ENCODE results near the gene ZNF202.
"Not testable (repeated sequence)": the region's sequence is repeated elsewhere in the genome, so short reads cannot be mapped to it uniquely, and the experiment has no call there.

ZNF202 gene

GRCh38 chr11:123718063-123718462, 23.4 kb downstream of the ZNF202 start:
- no peak overlapping the region for H3K18ac ChIP-seq (ENCODE audit: low read length)
- H2BK12ac ChIP-seq (ENCODE audit: low read length): no peak overlapping the region
- H2BK120ac ChIP-seq (ENCODE audit: insufficient read depth, low read length, poor library complexity): no peak overlapping the region
- no peak overlapping the region for H2BK5ac ChIP-seq (ENCODE audit: low read depth, low read length, poor library complexity)
- no peaks in the 10 kb centered on the region for H3K79me2 ChIP-seq (ENCODE audit: control insufficient read depth, insufficient read depth, low read length, poor library complexity)
- no peak overlapping the region for H3K4me2 ChIP-seq (ENCODE audit: low read length)
- no peak overlapping the region for H3K4ac ChIP-seq (ENCODE audit: low read depth, low read length)
- no peak overlapping the region for H2AFZ ChIP-seq (ENCODE audit: insufficient read depth, low read length, poor library complexity)
- H3K36me3 ChIP-seq (ENCODE audit: control insufficient read depth in 1 of 2, insufficient read depth in 2 of 2, low read length in 2 of 2): no peaks in the 10 kb centered on the region
- H3K9me3 ChIP-seq (ENCODE audit: insufficient read depth, low read depth, low read length): no peaks in the 10 kb centered on the region
- no peaks in the 10 kb centered on the region for H3K79me1 ChIP-seq (ENCODE audit: low read length)
- no peak overlapping the region for H4K8ac ChIP-seq (ENCODE audit: low read depth, low read length)
- no peak overlapping the region for H3K4me3 ChIP-seq (ENCODE audit: low read depth, low read length)
- no peak overlapping the region for H4K12ac ChIP-seq (ENCODE audit: low read depth, low read length)
- no peak overlapping the region for H4K91ac ChIP-seq (ENCODE audit: low read depth, low read length)
- H3K27me3 ChIP-seq (ENCODE audit: insufficient read depth, low read length): no peaks in the 10 kb centered on the region
- H2AK5ac ChIP-seq (ENCODE audit: low read length): no peak overlapping the region
- WGBS (ENCODE audit: extremely low coverage, insufficient coverage, insufficient read length): no CpG with 5 or more reads among the region's 2 CpGs
- peak; percentile 4 to 63 for DNase-seq
- no peak overlapping the region for H3K27ac ChIP-seq (ENCODE audit: low read depth, low read length)
- no peak overlapping the region for H3K23ac ChIP-seq (ENCODE audit: low read length)
- no peak overlapping the region for H3K14ac ChIP-seq (ENCODE audit: low read length)
- no peak overlapping the region for H3K9ac ChIP-seq (ENCODE audit: low read length)
- H3K4me1 ChIP-seq (ENCODE audit: control insufficient read depth in 1 of 2, insufficient read depth in 2 of 2, low read length in 2 of 2): no peaks in the 10 kb centered on the region

GRCh38 chr11:123712627-123713026, 28.8 kb downstream of the ZNF202 start:
- H3K36me3 ChIP-seq (ENCODE audit: control insufficient read depth in 1 of 2, insufficient read depth in 2 of 2, low read length in 2 of 2); H3K79me1 ChIP-seq (ENCODE audit: low read length); H2BK120ac ChIP-seq (ENCODE audit: insufficient read depth, low read length, poor library complexity); H4K91ac ChIP-seq (ENCODE audit: low read depth, low read length); H2AK5ac ChIP-seq (ENCODE audit: low read length); H3K79me2 ChIP-seq (ENCODE audit: control insufficient read depth, insufficient read depth, low read length, poor library complexity); H3K9me3 ChIP-seq (ENCODE audit: insufficient read depth, low read depth, low read length); H3K27me3 ChIP-seq (ENCODE audit: insufficient read depth, low read length); H3K23ac ChIP-seq (ENCODE audit: low read length); H3K18ac ChIP-seq (ENCODE audit: low read length); H4K8ac ChIP-seq (ENCODE audit: low read depth, low read length); H3K4ac ChIP-seq (ENCODE audit: low read depth, low read length); DNase-seq; H4K12ac ChIP-seq (ENCODE audit: low read depth, low read length); H3K9ac ChIP-seq (ENCODE audit: low read length); H3K4me2 ChIP-seq (ENCODE audit: low read length); H2BK5ac ChIP-seq (ENCODE audit: low read depth, low read length, poor library complexity); H2BK12ac ChIP-seq (ENCODE audit: low read length); H3K27ac ChIP-seq (ENCODE audit: low read depth, low read length); H3K14ac ChIP-seq (ENCODE audit: low read length); H3K4me3 ChIP-seq (ENCODE audit: low read depth, low read length); H3K4me1 ChIP-seq (ENCODE audit: control insufficient read depth in 1 of 2, insufficient read depth in 2 of 2, low read length in 2 of 2); H2AFZ ChIP-seq (ENCODE audit: insufficient read depth, low read length, poor library complexity): not testable (repeated sequence)
- whole genome bisulfite sequencing (ENCODE audit: extremely low coverage, insufficient coverage, insufficient read length): no CpG with 5 or more reads among the region's 3 CpGs

GRCh38 chr11:123707606-123708205, 33.8 kb downstream of the ZNF202 start:
- Histone ChIP-seq H3K18ac (ENCODE audit: low read length) (no peak overlapping the region), H2BK5ac (ENCODE audit: low read depth, low read length, poor library complexity) (no peak overlapping the region), H3K23ac (ENCODE audit: low read length) (no peak overlapping the region), H4K91ac (ENCODE audit: low read depth, low read length) (no peak overlapping the region), H3K27me3 (ENCODE audit: insufficient read depth, low read length) (no peaks in the 10 kb centered on the region), H3K27ac (ENCODE audit: low read depth, low read length) (no peak overlapping the region), H2BK120ac (ENCODE audit: insufficient read depth, low read length, poor library complexity) (no peak overlapping the region), H3K4me2 (ENCODE audit: low read length) (no peak overlapping the region), H3K36me3 (ENCODE audit: control insufficient read depth in 1 of 2, insufficient read depth in 2 of 2, low read length in 2 of 2) (no peaks in the 10 kb centered on the region), H3K4ac (ENCODE audit: low read depth, low read length) (no peak overlapping the region), H3K4me1 (ENCODE audit: control insufficient read depth in 1 of 2, insufficient read depth in 2 of 2, low read length in 2 of 2) (no peaks in the 10 kb centered on the region), H3K79me1 (ENCODE audit: low read length) (no peaks in the 10 kb centered on the region), H3K79me2 (ENCODE audit: control insufficient read depth, insufficient read depth, low read length, poor library complexity) (no peaks in the 10 kb centered on the region), H4K8ac (ENCODE audit: low read depth, low read length) (no peak overlapping the region), H2AK5ac (ENCODE audit: low read length) (no peak overlapping the region), H3K14ac (ENCODE audit: low read length) (no peak overlapping the region), H3K9ac (ENCODE audit: low read length) (no peak overlapping the region), H2AFZ (ENCODE audit: insufficient read depth, low read length, poor library complexity) (no peak overlapping the region), H3K4me3 (ENCODE audit: low read depth, low read length) (no peak overlapping the region), H3K9me3 (ENCODE audit: insufficient read depth, low read depth, low read length) (no peaks in the 10 kb centered on the region), H4K12ac (ENCODE audit: low read depth, low read length) (no peak overlapping the region), H2BK12ac (ENCODE audit: low read length) (no peak overlapping the region)
- WGBS (ENCODE audit: extremely low coverage, insufficient coverage, insufficient read length): no CpG with 5 or more reads among the region's 8 CpGs
- DNase-seq: peak; percentile 71 to 94

GRCh38 chr11:123707206-123707605, 34.3 kb downstream of the ZNF202 start:
- Histone ChIP-seq H2BK5ac (ENCODE audit: low read depth, low read length, poor library complexity) (no peak overlapping the region), H3K4me3 (ENCODE audit: low read depth, low read length) (no peak overlapping the region), H3K79me1 (ENCODE audit: low read length) (no peaks in the 10 kb centered on the region), H2AFZ (ENCODE audit: insufficient read depth, low read length, poor library complexity) (no peak overlapping the region), H3K14ac (ENCODE audit: low read length) (no peak overlapping the region), H2AK5ac (ENCODE audit: low read length) (no peak overlapping the region), H3K4ac (ENCODE audit: low read depth, low read length) (no peak overlapping the region), H3K4me1 (ENCODE audit: control insufficient read depth in 1 of 2, insufficient read depth in 2 of 2, low read length in 2 of 2) (no peaks in the 10 kb centered on the region), H4K12ac (ENCODE audit: low read depth, low read length) (no peak overlapping the region), H3K4me2 (ENCODE audit: low read length) (no peak overlapping the region), H3K9me3 (ENCODE audit: insufficient read depth, low read depth, low read length) (no peaks in the 10 kb centered on the region), H4K91ac (ENCODE audit: low read depth, low read length) (no peak overlapping the region), H3K23ac (ENCODE audit: low read length) (no peak overlapping the region), H4K8ac (ENCODE audit: low read depth, low read length) (no peak overlapping the region), H3K18ac (ENCODE audit: low read length) (no peak overlapping the region), H3K27me3 (ENCODE audit: insufficient read depth, low read length) (no peaks in the 10 kb centered on the region), H3K79me2 (ENCODE audit: control insufficient read depth, insufficient read depth, low read length, poor library complexity) (no peaks in the 10 kb centered on the region), H2BK120ac (ENCODE audit: insufficient read depth, low read length, poor library complexity) (no peak overlapping the region), H3K36me3 (ENCODE audit: control insufficient read depth in 1 of 2, insufficient read depth in 2 of 2, low read length in 2 of 2) (no peaks in the 10 kb centered on the region), H2BK12ac (ENCODE audit: low read length) (no peak overlapping the region), H3K27ac (ENCODE audit: low read depth, low read length) (no peak overlapping the region), H3K9ac (ENCODE audit: low read length) (no peak overlapping the region)
- WGBS (ENCODE audit: extremely low coverage, insufficient coverage, insufficient read length): no CpG with 5 or more reads among the region's 3 CpGs
- peak; percentile 43 to 73 for DNase-seq

Data from trophoblast cell (in vitro differentiated cells and primary cell).